NT2/D1 (cell line): Measurements from ENCODE around the gene RAPGEF4.

ENCODE experiments used
- YY1 ChIP-seq: IDR thresholded peaks from 2 replicates; pipeline ENCODE4 v1.6.1; 2011; ENCODE audit not compliant: insufficient read length, insufficient read depth
- ZNF274 ChIP-seq: IDR thresholded peaks from 2 replicates; pipeline ENCODE4 v1.6.1; 2011; ENCODE audit warnings: mild to moderate bottlenecking, low read depth, low read length

GRCh38 chr2:172743898-172744297 is 8.3 kb downstream of the RAPGEF4 start:
- TF ChIP-seq ZNF274 (no peak), YY1 (no peak)
